ENCODE measurements around the gene SEC24A. TPM values are rescaled to one million over a fixed set of nuclear protein-coding genes. Genes with fewer than 3 reads are reported as not detected.
A peak's percentile ranks its signal among the peaks of the same experiment; 100 is the strongest.

The SEC24A gene
- total RNA-seq, 1 experiment from 2014 or later, result 30.4 TPM

- Histone ChIP-seq H2AFZ (ENCODE audit: low read length) (peak within 1 kb of the TSS; percentile 98), H2BK12ac (ENCODE audit: insufficient read length, low read depth, low read length) (no peak within 1 kb of the TSS), H2BK120ac (ENCODE audit: low read depth, low read length, poor library complexity, severe bottlenecking) (no peak within 1 kb of the TSS), H2BK20ac (ENCODE audit: low read depth, low read length, poor library complexity, severe bottlenecking) (no peak within 1 kb of the TSS), H3K23ac (ENCODE audit: insufficient read length, low read depth, low read length) (no peak within 1 kb of the TSS), H3K4ac (ENCODE audit: low read depth, low read length) (no peak within 1 kb of the TSS; the same call in 1 of the 2 replicates), H3K79me2 (ENCODE audit: insufficient read depth, low read length) (peaks cover 2% of the 10 kb centered on the region; the same call in 1 of the 2 replicates), H2BK5ac (ENCODE audit: insufficient read length, low read length) (peak within 1 kb of the TSS; percentile 80), H2AK5ac (ENCODE audit: insufficient read length, low read length) (no peak within 1 kb of the TSS), H3K18ac (ENCODE audit: insufficient read length, low read depth, low read length) (peak within 1 kb of the TSS; percentile 98), H3K4me2 (ENCODE audit: insufficient read depth, insufficient read length, low read length) (peak within 1 kb of the TSS; percentile 89), H4K20me1 (ENCODE audit: control insufficient read depth, insufficient read depth, insufficient read length) (no peaks in the 10 kb centered on the region), H3K9me3 (ENCODE audit: control insufficient read depth, low read depth, low read length) (no peaks in the 10 kb centered on the region), H3K27me3 (ENCODE audit: insufficient read depth, low read length) (no peaks in the 10 kb centered on the region), H3K27ac (ENCODE audit: insufficient read length, low read depth, low read length) (peak within 1 kb of the TSS; percentile 57), H4K8ac (replicated peaks; ENCODE audit: insufficient read length, low read depth, low read length) (no peak within 1 kb of the TSS), H3K23me2 (ENCODE audit: insufficient read length, low read depth, low read length, poor library complexity, severe bottlenecking) (peaks cover 7% of the 10 kb centered on the region), H3K4me1 (ENCODE audit: insufficient read depth, low read length) (no peaks in the 10 kb centered on the region), H3K56ac (ENCODE audit: insufficient read length, low read depth, low read length) (no peak within 1 kb of the TSS), H3K79me1 (ENCODE audit: insufficient read depth, low read depth, low read length, poor library complexity, severe bottlenecking) (peaks cover 4% of the 10 kb centered on the region), H4K91ac (ENCODE audit: insufficient read length, low read depth, low read length) (peak within 1 kb of the TSS; percentile 32), H3K14ac (ENCODE audit: insufficient read depth, low read length) (peak within 1 kb of the TSS; percentile 99), H3K9ac (ENCODE audit: extremely low read depth, insufficient read length, low read length) (peak within 1 kb of the TSS; percentile 98), H2BK15ac (ENCODE audit: low read depth, low read length) (no peak within 1 kb of the TSS), H3T11ph (ENCODE audit: low read length) (no peak within 1 kb of the TSS), H4K5ac (ENCODE audit: insufficient read length, low read depth, low read length) (peak within 1 kb of the TSS; percentile 34)
- peaks cover 14 to 18% of the 10 kb centered on the region in 2 experiments for H3K4me1 Mint-ChIP-seq
- peak; percentile 99 for DNase-seq
- peak within 1 kb of the TSS; percentile 93 to 96 for H3K4me3 Mint-ChIP-seq
- no CpG with 5 or more reads among the region's 66 CpGs for WGBS (ENCODE audit: extremely low coverage, insufficient read length, low lambda C conversion rate)
- H3K27ac Mint-ChIP-seq, result peak within 1 kb of the TSS; percentile 95 to 99 (median 99)
- peaks cover 10 to 18% (median 12%) of the 10 kb centered on the region in 3 experiments; a peak in 5 of 7 replicates for H3K36me3 Mint-ChIP-seq (ENCODE audit: insufficient read depth in 1 of 3, low read depth in 3 of 3)
- TF ChIP-seq, protein P1, sequence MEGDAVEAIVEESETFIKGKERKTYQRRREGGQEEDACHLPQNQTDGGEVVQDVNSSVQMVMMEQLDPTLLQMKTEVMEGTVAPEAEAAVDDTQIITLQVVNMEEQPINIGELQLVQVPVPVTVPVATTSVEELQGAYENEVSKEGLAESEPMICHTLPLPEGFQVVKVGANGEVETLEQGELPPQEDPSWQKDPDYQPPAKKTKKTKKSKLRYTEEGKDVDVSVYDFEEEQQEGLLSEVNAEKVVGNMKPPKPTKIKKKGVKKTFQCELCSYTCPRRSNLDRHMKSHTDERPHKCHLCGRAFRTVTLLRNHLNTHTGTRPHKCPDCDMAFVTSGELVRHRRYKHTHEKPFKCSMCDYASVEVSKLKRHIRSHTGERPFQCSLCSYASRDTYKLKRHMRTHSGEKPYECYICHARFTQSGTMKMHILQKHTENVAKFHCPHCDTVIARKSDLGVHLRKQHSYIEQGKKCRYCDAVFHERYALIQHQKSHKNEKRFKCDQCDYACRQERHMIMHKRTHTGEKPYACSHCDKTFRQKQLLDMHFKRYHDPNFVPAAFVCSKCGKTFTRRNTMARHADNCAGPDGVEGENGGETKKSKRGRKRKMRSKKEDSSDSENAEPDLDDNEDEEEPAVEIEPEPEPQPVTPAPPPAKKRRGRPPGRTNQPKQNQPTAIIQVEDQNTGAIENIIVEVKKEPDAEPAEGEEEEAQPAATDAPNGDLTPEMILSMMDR (conservative IDR thresholded peaks at IDR 0.05), result peak; percentile 87
- H3K9me3 Mint-ChIP-seq, result no peaks in the 10 kb centered on the region
- no peaks in the 10 kb centered on the region for H3K27me3 Mint-ChIP-seq (ENCODE audit: low read depth)
These were observed 89.8 kb downstream of the SEC24A start, which contains the start of gene CAMLG for GRCh38 chr5:134738133-134738962. CAMLG (plus strand) TSS chr5:134738548; CDS start chr5:134738621, 73 bp downstream.
